Esophagus mucosa (tissue), 1 donor: ENCODE measurements around the gene OSER1. TPM values are rescaled to one million over a fixed set of nuclear protein-coding genes. Genes with fewer than 3 reads are reported as not detected.
A peak's percentile ranks its signal among the peaks of the same experiment; 100 is the strongest.
"Not testable (repeated sequence)": the region's sequence is repeated elsewhere in the genome, so short reads cannot be mapped to it uniquely, and the experiment has no call there.

ENCODE experiments used
- ATAC-seq: fragments of 200-7000 bp; cut with Tn5 transposase; one replicate; pipeline ENCODE4 v1.9.1; 2020
- total RNA-seq: library from RNA; stranded (reverse); gene quantifications from one replicate; pipeline ENCODE4 v1.2.4, GENCODE V29; 2023
- donor health status: DM: yes; HTN: yes; CAD: no.

The OSER1 gene
- total RNA-seq, 1 donor from 2014 or later = 20.6 TPM

GRCh38 chr20:44200371-44200770, 10.2 kb downstream of the OSER1 start:
- no peak for ATAC-seq

- ATAC-seq = no peak
Observed at GRCh38 chr20:44199877-44200276, 10.7 kb downstream of the OSER1 start.

- no peak for ATAC-seq
Observed at GRCh38 chr20:44198872-44199271, 11.7 kb downstream of the OSER1 start.

GRCh38 chr20:44196271-44196670, 14.3 kb downstream of the OSER1 start:
- ATAC-seq = no peak

DNA sequence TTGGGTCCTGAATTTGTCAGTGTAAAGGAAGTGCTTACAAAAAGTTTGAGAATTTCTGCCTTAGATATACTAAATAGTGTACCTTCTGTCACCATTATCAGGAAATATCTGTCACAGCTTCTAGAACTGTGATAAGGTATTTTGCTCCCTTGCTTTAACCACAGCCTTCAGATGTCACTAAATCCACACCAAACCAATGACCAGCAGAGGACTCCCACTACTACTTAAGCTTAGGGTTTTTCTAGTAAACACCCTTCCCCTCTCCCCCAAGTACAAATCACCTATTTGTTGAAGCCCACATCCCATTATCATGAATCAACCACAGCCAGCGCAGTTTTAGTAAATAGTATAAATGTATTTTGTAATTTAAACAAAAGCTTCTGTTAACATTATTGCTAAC, 15.0 kb downstream of the OSER1 start:
- ATAC-seq = no peak

DNA sequence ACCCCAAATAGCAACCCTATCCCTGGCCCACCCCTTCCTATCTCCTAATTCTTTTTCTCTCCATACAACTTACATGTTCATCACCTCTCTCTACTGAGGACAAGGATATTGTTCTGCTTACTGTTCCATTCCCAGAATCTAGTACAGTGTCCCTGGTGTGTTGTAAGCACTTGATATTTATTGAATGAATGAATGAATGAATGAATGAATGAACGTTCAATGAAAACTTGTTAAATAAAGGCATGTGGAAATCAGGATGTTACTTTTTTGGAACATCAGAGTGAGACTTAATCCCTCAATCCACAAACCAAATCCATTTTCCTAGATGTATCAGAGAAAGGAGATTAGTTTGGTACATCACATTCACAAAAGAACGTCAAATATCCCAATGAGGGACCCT, 16.8 kb downstream of the OSER1 start:
- ATAC-seq = no peak

GRCh38 chr20:44191640-44192039, 18.9 kb downstream of the OSER1 start:
- ATAC-seq = not testable (repeated sequence)

- peak; percentile 45 for ATAC-seq
Observed at GRCh38 chr20:44190197-44190852, 20.2 kb downstream of the OSER1 start.

GRCh38 chr20:44188752-44189151, 21.8 kb downstream of the OSER1 start:
- peak; percentile 36 for ATAC-seq

DNA sequence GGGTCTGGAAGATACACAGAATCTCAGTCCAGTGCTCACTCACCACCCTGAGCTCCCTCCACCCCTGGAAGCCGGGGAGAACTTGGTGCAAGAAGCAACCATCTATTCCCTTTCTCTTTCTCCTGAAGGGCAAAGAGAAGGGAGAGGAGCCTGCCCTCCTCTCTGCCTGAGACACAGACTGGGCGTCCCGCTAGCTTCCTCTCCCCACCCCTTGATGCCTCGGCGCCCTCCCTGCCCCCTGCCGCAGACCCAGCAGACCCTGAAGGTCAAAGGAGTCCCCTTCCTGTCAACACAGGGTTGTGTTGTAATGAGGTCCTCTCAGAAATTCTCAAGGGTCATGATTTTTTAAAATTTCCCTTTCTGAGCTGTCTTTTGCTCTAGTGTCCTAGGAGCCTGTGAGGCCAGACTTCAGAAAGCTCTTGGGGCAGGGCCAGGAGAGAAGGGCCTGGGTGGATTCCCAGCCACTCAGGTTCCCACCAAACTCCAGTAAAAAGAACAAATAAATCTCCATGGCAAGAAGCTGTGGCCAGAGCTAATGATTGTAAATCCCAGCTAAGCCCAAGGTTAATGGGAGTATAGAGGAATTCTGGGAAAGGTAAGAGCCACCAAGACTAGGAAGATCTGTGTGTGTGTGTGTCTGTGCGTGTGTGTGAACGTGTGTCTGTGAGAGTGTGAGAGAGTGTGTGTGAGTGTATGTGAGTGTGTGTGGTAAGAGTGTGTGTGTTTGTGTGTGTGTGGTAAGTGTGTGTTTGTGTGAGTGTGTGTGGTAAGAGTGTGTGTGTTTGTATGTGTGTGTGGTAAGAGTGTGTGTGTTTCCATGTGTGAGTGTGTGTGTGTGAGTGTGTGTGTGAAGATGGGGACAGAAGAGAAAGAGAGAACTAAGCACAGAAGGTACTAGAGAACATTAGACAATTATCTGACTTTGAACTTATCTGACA, 22.5 kb downstream of the OSER1 start:
- no peak for ATAC-seq

- peak; percentile 37 for ATAC-seq
Observed at GRCh38 chr20:44187054-44187771, 23.4 kb downstream of the OSER1 start, which contains the start of gene JPH2. Gene JPH2 (minus strand): TSS chr20:44187188. CDS start chr20:44186705, 483 bp downstream.

DNA sequence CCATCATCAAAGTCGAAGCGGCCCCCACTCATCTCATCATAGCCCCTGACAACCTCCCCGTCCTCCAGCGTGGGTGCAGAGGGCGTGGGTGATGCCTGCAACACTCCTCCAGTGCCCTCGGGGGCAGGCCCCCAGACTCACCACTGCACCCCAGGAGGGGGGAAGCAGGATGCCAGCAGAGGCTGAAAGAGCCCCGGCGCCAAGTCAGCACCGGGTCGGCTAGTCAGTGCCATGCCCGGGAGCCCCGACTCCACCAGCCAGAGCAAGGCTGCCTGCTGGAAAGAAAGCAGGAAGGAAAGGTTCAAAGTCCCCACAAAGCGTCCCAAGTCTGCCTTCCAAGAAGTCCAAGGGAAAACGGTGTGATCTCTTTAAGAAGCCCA, 23.9 kb downstream of the OSER1 start:
- no peak for ATAC-seq

GRCh38 chr20:44186201-44186600, 24.4 kb downstream of the OSER1 start:
- no peak for ATAC-seq

GRCh38 chr20:44185574-44185973, 25.0 kb downstream of the OSER1 start:
- ATAC-seq = no peak

DNA sequence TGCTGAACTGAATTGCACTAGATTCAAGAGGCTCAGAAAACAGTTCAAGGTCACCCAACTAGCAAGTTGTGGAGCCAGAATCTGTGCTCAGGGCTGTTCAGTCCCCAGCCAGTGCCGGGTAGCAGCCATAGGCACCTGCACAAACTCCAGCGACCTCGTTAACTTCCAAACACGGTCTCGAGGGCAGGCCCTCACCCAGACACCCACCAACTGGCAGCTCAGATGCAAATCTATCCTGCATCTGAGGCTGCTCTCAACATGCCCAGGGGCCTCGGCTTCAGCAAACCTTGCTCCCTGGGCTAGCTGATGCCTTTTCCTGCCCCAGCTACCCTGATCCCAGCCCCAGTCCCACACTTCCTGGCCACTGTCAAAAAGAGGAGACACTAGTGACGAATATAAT, 27.3 kb downstream of the OSER1 start:
- no peak for ATAC-seq

GRCh38 chr20:44182863-44183262, 27.7 kb downstream of the OSER1 start:
- no peak for ATAC-seq

DNA sequence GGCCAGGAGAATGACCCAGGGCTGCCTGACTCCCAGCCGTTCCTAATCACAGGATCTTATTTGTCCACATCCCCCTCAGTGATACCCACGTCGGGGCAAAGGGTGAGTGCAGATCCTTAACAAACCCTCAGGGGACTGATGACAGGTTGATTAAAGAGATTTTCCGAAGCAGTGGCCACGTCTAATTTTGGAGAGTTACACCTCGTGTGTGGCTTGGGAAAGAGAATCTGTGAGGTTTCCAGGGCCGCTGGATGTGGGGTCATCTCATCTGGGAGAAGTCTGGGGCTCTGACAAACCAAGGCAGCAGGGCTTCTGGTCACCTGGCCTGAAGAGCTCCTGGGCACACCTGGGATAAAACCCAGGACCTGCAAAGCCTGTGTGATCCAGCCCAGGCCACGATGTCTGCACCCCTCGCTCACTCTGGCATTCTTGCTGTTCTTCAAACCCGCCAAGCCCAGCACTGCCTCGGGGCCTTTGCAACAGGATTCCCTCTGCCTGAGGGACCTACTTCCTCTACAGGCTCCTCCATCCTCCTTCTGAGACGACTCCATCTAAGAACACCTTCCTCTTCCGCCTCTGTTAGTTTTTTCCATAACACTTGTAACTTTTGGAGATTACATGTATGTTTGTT, 28.3 kb downstream of the OSER1 start:
- ATAC-seq = no peak

DNA sequence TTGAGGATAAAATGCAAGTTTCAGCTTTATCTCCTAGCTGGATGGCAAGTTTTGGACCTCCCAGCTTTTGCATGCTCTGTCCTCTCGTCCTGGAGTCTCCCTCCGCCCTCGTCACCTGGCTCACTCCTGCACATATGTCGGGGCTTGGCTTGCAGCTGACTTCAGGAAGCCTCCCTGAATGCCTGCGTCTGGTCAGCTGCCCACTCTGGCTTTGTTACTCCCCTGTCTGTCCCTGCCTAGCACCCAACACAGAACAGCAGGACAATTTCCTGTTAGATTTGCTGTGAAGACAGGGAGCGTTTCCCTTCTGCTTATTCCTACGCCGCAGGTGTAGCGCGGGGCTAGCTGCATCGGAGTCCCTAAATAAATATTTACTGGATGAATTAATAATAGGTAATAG, 29.0 kb downstream of the OSER1 start:
- no peak for ATAC-seq

- ATAC-seq = peak; percentile 9
Observed at GRCh38 chr20:44180814-44181213, 29.8 kb downstream of the OSER1 start.

DNA sequence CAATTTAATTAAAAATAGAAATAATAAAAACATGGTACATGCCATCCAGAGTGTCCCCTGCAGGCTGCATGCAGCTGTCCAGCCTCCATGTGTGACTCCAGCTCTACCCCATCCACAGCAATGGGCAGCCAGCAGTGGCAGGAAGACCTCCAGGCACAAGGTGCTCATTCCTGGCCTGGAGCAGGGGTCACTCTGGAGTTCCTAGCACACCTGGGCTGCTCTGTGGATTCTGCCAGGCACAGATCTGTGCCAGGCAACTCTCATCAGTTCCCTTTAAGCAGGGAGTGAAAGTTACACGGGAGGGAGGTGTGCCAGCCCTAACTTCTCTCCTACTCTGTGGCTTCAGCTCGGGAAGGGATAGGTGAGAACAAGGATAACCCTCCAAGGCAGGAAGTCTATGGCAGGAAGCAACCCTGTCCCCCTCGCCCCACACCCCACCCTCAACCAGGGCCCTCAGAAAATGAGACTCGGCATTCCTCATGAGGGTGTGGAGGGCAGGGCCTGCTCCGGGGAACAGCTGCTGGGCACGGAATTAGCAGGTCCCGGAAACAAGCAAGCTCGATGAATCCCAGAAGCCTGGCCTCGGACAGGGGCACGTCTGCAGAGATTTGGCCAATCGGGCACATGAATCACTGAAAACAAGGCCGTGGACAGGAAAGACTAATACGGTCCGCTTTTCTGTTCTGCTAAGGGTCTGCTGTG, 33.6 kb downstream of the OSER1 start:
- peak; percentile 83 for ATAC-seq

GRCh38 chr20:44174996-44175765, 35.4 kb downstream of the OSER1 start:
- ATAC-seq = no peak
